GM23338 (cell line): ENCODE measurements around the gene GLT6D1. TPM values are rescaled to one million over a fixed set of nuclear protein-coding genes. Genes with fewer than 3 reads are reported as not detected.

Source experiments
- ATAC-seq: fragments of 200-7000 bp; cut with Tn5 transposase; 3 replicates; pipeline ENCODE4 v1.9.1; 2020
- DNase-seq: peaks from one replicate; pipeline ENCODE4 v3.0.0-alpha.2; 2015; ENCODE audit warnings: low spot score
- H2AFZ ChIP-seq: fragments of 200-600 bp; sonication (generic); 2 replicates; pipeline ENCODE4 v1.8.0; 2016; ENCODE audit warnings: antibody characterized with exemption, mild to moderate bottlenecking, moderate library complexity
- H3F3A ChIP-seq: fragments of 200-600 bp; sonication (generic); replicated peaks from 2 replicates; pipeline ENCODE4 v1.8.0; 2017; ENCODE audit warnings: antibody characterized with exemption, mixed run types, low read depth
- H3K27ac ChIP-seq: fragments of 200-600 bp; sonication (generic); 2 replicates; pipeline ENCODE4 v1.6.1; 2016; ENCODE audit warnings: low read depth
- H3K27me3 ChIP-seq: fragments of 200-600 bp; sonication (generic); 2 replicates; pipeline ENCODE4 v1.8.0; 2016; ENCODE audit warnings: mild to moderate bottlenecking, mixed run types, moderate library complexity; ENCODE audit not compliant: insufficient read depth
- H3K36me3 ChIP-seq: fragments of 200-600 bp; sonication (generic); 2 replicates; pipeline ENCODE4 v1.8.0; 2016; ENCODE audit warnings: mild to moderate bottlenecking; ENCODE audit not compliant: insufficient read depth
- H3K4me1 ChIP-seq: fragments of 200-600 bp; sonication (generic); 2 replicates; pipeline ENCODE4 v1.8.0; 2016; ENCODE audit warnings: mild to moderate bottlenecking, moderate library complexity; ENCODE audit not compliant: insufficient read depth
- H3K4me2 ChIP-seq: fragments of 200-600 bp; sonication (generic); 2 replicates; pipeline ENCODE4 v1.7.1; 2017; ENCODE audit warnings: mixed run types
- H3K4me3 ChIP-seq: fragments of 200-600 bp; sonication (generic); 2 replicates; pipeline ENCODE4 v1.6.1; 2016; ENCODE audit warnings: mixed run types
- H3K79me2 ChIP-seq: fragments of 200-600 bp; sonication (generic); replicated peaks from 2 replicates; pipeline ENCODE4 v1.8.0; 2017; ENCODE audit warnings: mild to moderate bottlenecking; ENCODE audit not compliant: insufficient read depth
- H3K9me2 ChIP-seq: fragments of 200-600 bp; sonication (generic); 2 replicates; pipeline ENCODE4 v1.8.0; 2017; ENCODE audit not compliant: insufficient read depth
- H4K20me1 ChIP-seq: fragments of 200-600 bp; sonication (generic); replicated peaks from 2 replicates; pipeline ENCODE4 v1.8.0; 2017; ENCODE audit warnings: mild to moderate bottlenecking; ENCODE audit not compliant: insufficient read depth
- H3K27ac Mint-ChIP-seq: 2 replicates; pipeline ENCODE4 v1.8.0; 2020; ENCODE audit warnings: inconsistent platforms, mild to moderate bottlenecking, moderate library complexity, mixed read lengths
- H3K27me3 Mint-ChIP-seq: 3 replicates; pipeline ENCODE4 v1.8.0; 2022; ENCODE audit warnings: low read depth, mild to moderate bottlenecking, moderate library complexity, mixed read lengths, inconsistent platforms; ENCODE audit not compliant: insufficient read depth, poor library complexity
- H3K36me3 Mint-ChIP-seq: 3 replicates; pipeline ENCODE4 v1.8.0; 2021; ENCODE audit warnings: low read depth, mild to moderate bottlenecking, inconsistent platforms, moderate library complexity, mixed read lengths
- H3K4me1 Mint-ChIP-seq: 3 replicates; pipeline ENCODE4 v1.8.0; 2020; ENCODE audit warnings: mild to moderate bottlenecking, inconsistent platforms, mixed read lengths
- H3K4me3 Mint-ChIP-seq: 3 replicates; pipeline ENCODE4 v1.8.0; 2021; ENCODE audit warnings: moderate library complexity, mild to moderate bottlenecking, inconsistent platforms, mixed read lengths
- H3K9me3 Mint-ChIP-seq: 3 replicates; pipeline ENCODE4 v1.8.0; 2020; ENCODE audit warnings: moderate library complexity, mild to moderate bottlenecking, inconsistent platforms, mixed read lengths
- CREB1 ChIP-seq: fragments of 250-450 bp; sonication (Bioruptor Pico); IDR thresholded peaks from 2 replicates; pipeline ENCODE4 v1.5.0; 2020; ENCODE audit warnings: low read depth, mild to moderate bottlenecking, moderate library complexity
- CTCF ChIP-seq, 2 experiments: fragments of 200-600 bp in 1 of 2; sonication (generic) in 1 of 2; conservative IDR thresholded peaks; 2 replicates each; pipeline versions ENCODE4 v1.5.1 to v1.6.1; 2016 to 2017; ENCODE audit warnings: antibody characterized with exemption in 2 of 2, low read depth in 2 of 2, mild to moderate bottlenecking in 2 of 2, moderate library complexity in 1 of 2
- EZH2 ChIP-seq: fragments of 200-600 bp; sonication (generic); IDR thresholded peaks from one replicate; pipeline ENCODE4 v1.8.0; 2017; ENCODE audit warnings: antibody characterized with exemption, mild to moderate bottlenecking, low read depth; ENCODE audit not compliant: unreplicated experiment
- EZH2phosphoT487 ChIP-seq: fragments of 200-600 bp; sonication (generic); IDR thresholded peaks from one replicate; pipeline ENCODE4 v1.8.1; 2018; ENCODE audit warnings: antibody characterized with exemption; ENCODE audit not compliant: unreplicated experiment
- JUNB ChIP-seq: IDR thresholded peaks from one replicate; pipeline ENCODE4 v1.6.1; 2016; ENCODE audit warnings: antibody characterized with exemption; ENCODE audit not compliant: unreplicated experiment
- NANOG ChIP-seq: IDR thresholded peaks from 2 replicates; pipeline ENCODE4 v1.6.1; 2016; ENCODE audit warnings: antibody characterized with exemption, borderline replicate concordance
- POLR2AphosphoS5 ChIP-seq: IDR thresholded peaks from 2 replicates; pipeline ENCODE4 v1.6.1; 2016; ENCODE audit warnings: antibody characterized with exemption, low read depth
- REST ChIP-seq: IDR thresholded peaks from one replicate; pipeline ENCODE4 v1.6.1; 2018; ENCODE audit warnings: antibody characterized with exemption; ENCODE audit not compliant: unreplicated experiment
- STAT1 ChIP-seq: IDR thresholded peaks from one replicate; pipeline ENCODE4 v1.6.1; 2016; ENCODE audit warnings: antibody characterized with exemption; ENCODE audit not compliant: unreplicated experiment
- ZNF114 ChIP-seq: fragments of 250-450 bp; sonication (Bioruptor Pico); IDR thresholded peaks from 2 replicates; pipeline ENCODE4 v1.5.0; 2020; ENCODE audit warnings: mild to moderate bottlenecking, moderate library complexity
- ZNF331 ChIP-seq: fragments of 250-450 bp; sonication (Bioruptor Pico); IDR thresholded peaks from 2 replicates; pipeline ENCODE4 v1.5.0; 2020; ENCODE audit warnings: low read depth, mild to moderate bottlenecking, moderate library complexity
- polyA plus RNA-seq: library from polyadenylated mRNA; unstranded; fragments of >200 nt; fragmentation: Nextera tagmentation; extraction: Ambion mirVana; gene quantifications from 2 replicates; pipeline ENCODE4 v1.2.1, GENCODE V29; 2016
- total RNA-seq: library from RNA; depleted of rRNA; stranded (reverse); fragments of >200 nt; shearing (Covaris generic); gene quantifications from 2 replicates; pipeline ENCODE4 v1.2.3, GENCODE V29; 2014
- TF ChIP-seq, protein P1 (sequence below): IDR thresholded peaks from 2 replicates; pipeline ENCODE4 v1.6.1; 2016; ENCODE audit warnings: antibody characterized with exemption
- TF ChIP-seq, protein P2 (sequence below): fragments of 250-450 bp; sonication (Bioruptor Pico); IDR thresholded peaks from 2 replicates; pipeline ENCODE4 v1.5.0; 2020; ENCODE audit warnings: mild to moderate bottlenecking, moderate library complexity

GLT6D1 gene
- total and polyA plus RNA-seq, 2 experiments from 2014 or later, result not detected

GRCh38 chr9:135669616-135670285 lies 30.4 kb upstream of the GLT6D1 start:
- H3K4me2 ChIP-seq, result no peak overlapping the region
- H2AFZ ChIP-seq, result no peak overlapping the region

More at GRCh38 chr9:135669616-135670285, 30.4 kb upstream of the GLT6D1 start:
- H3K9me3 Mint-ChIP-seq, result peaks cover 14% of the 10 kb centered on the region
- Histone ChIP-seq H3K79me2 (no peaks in the 10 kb centered on the region), H3K27ac (no peak overlapping the region), H3K4me1 (no peaks in the 10 kb centered on the region), H3K27me3 (no peaks in the 10 kb centered on the region), H3K36me3 (no peaks in the 10 kb centered on the region), H3K9me2 (no peaks in the 10 kb centered on the region; the same call in 1 of the 2 replicates), H3K4me3 (no peak overlapping the region), H4K20me1 (no peaks in the 10 kb centered on the region), H3F3A (no peaks in the 10 kb centered on the region)
- H3K27me3 Mint-ChIP-seq, result peaks cover 3% of the 10 kb centered on the region
- H3K4me1 Mint-ChIP-seq, result no peaks in the 10 kb centered on the region; the same call in 2 of the 3 replicates
- no peak for TF ChIP-seq STAT1
- no peak for TF ChIP-seq CREB1
- TF ChIP-seq POLR2AphosphoS5, result no peak
- TF ChIP-seq NANOG, result no peak
- TF ChIP-seq EZH2, result no peak
- TF ChIP-seq, protein P1, sequence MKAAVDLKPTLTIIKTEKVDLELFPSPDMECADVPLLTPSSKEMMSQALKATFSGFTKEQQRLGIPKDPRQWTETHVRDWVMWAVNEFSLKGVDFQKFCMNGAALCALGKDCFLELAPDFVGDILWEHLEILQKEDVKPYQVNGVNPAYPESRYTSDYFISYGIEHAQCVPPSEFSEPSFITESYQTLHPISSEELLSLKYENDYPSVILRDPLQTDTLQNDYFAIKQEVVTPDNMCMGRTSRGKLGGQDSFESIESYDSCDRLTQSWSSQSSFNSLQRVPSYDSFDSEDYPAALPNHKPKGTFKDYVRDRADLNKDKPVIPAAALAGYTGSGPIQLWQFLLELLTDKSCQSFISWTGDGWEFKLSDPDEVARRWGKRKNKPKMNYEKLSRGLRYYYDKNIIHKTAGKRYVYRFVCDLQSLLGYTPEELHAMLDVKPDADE, result no peak
- TF ChIP-seq, protein P2, sequence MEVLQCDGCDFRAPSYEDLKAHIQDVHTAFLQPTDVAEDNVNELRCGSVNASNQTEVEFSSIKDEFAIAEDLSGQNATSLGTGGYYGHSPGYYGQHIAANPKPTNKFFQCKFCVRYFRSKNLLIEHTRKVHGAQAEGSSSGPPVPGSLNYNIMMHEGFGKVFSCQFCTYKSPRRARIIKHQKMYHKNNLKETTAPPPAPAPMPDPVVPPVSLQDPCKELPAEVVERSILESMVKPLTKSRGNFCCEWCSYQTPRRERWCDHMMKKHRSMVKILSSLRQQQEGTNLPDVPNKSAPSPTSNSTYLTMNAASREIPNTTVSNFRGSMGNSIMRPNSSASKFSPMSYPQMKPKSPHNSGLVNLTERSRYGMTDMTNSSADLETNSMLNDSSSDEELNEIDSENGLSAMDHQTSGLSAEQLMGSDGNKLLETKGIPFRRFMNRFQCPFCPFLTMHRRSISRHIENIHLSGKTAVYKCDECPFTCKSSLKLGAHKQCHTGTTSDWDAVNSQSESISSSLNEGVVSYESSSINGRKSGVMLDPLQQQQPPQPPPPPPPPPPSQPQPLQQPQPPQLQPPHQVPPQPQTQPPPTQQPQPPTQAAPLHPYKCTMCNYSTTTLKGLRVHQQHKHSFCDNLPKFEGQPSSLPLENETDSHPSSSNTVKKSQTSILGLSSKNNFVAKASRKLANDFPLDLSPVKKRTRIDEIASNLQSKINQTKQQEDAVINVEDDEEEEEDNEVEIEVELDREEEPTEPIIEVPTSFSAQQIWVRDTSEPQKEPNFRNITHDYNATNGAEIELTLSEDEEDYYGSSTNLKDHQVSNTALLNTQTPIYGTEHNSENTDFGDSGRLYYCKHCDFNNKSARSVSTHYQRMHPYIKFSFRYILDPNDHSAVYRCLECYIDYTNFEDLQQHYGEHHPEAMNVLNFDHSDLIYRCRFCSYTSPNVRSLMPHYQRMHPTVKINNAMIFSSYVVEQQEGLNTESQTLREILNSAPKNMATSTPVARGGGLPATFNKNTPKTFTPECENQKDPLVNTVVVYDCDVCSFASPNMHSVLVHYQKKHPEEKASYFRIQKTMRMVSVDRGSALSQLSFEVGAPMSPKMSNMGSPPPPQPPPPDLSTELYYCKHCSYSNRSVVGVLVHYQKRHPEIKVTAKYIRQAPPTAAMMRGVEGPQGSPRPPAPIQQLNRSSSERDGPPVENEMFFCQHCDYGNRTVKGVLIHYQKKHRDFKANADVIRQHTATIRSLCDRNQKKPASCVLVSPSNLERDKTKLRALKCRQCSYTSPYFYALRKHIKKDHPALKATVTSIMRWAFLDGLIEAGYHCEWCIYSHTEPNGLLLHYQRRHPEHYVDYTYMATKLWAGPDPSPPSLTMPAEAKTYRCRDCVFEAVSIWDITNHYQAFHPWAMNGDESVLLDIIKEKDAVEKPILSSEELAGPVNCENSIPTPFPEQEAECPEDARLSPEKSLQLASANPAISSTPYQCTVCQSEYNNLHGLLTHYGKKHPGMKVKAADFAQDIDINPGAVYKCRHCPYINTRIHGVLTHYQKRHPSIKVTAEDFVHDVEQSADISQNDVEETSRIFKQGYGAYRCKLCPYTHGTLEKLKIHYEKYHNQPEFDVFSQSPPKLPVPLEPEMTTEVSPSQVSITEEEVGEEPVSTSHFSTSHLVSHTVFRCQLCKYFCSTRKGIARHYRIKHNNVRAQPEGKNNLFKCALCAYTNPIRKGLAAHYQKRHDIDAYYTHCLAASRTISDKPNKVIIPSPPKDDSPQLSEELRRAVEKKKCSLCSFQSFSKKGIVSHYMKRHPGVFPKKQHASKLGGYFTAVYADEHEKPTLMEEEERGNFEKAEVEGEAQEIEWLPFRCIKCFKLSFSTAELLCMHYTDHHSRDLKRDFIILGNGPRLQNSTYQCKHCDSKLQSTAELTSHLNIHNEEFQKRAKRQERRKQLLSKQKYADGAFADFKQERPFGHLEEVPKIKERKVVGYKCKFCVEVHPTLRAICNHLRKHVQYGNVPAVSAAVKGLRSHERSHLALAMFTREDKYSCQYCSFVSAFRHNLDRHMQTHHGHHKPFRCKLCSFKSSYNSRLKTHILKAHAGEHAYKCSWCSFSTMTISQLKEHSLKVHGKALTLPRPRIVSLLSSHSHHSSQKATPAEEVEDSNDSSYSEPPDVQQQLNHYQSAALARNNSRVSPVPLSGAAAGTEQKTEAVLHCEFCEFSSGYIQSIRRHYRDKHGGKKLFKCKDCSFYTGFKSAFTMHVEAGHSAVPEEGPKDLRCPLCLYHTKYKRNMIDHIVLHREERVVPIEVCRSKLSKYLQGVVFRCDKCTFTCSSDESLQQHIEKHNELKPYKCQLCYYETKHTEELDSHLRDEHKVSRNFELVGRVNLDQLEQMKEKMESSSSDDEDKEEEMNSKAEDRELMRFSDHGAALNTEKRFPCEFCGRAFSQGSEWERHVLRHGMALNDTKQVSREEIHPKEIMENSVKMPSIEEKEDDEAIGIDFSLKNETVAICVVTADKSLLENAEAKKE, result no peak
- no peak for TF ChIP-seq CTCF (conservative IDR thresholded peaks at IDR 0.05; ENCODE audit: low read depth in 2 of 2)
- TF ChIP-seq EZH2phosphoT487, result no peak
- TF ChIP-seq JUNB, result no peak
- no peak for TF ChIP-seq REST
- TF ChIP-seq ZNF331, result no peak
- TF ChIP-seq ZNF114 (CRISPR knock-in tag), result no peak
- H3K27ac Mint-ChIP-seq, result no peak overlapping the region
- H3K4me3 Mint-ChIP-seq, result no peak overlapping the region
- DNase-seq (no peak), ATAC-seq (no peak)
- peaks cover 8% of the 10 kb centered on the region for H3K36me3 Mint-ChIP-seq
